H9 (cell line): ENCODE results near the gene SERPINB8. TPM values are rescaled to one million over a fixed set of nuclear protein-coding genes. Genes with fewer than 3 reads are reported as not detected.

Experiments
- DNase-seq: peaks from one replicate; pipeline ENCODE4 v3.0.0-alpha.2; 2017
- H2AFZ ChIP-seq: one replicate; pipeline ENCODE4 v1.6.1; 2013; ENCODE audit warnings: mild to moderate bottlenecking, low read length, control low read depth, moderate library complexity
- H2AK5ac ChIP-seq: 2 replicates; pipeline ENCODE4 v1.6.1; 2013; ENCODE audit warnings: low read length, control low read depth, mixed read lengths; ENCODE audit not compliant: insufficient read length
- H2BK120ac ChIP-seq: one replicate; pipeline ENCODE4 v1.6.1; 2013; ENCODE audit warnings: low read depth, mild to moderate bottlenecking, low read length, control low read depth, inconsistent platforms; ENCODE audit not compliant: poor library complexity, severe bottlenecking
- H2BK12ac ChIP-seq: 2 replicates; pipeline ENCODE4 v1.6.1; 2013; ENCODE audit warnings: low read length, control low read depth, mixed read lengths, low read depth; ENCODE audit not compliant: insufficient read length
- H2BK15ac ChIP-seq: 2 replicates; pipeline ENCODE4 v1.6.1; 2013; ENCODE audit warnings: low read depth, low read length, control low read depth
- H2BK20ac ChIP-seq: one replicate; pipeline ENCODE4 v1.6.1; 2013; ENCODE audit warnings: low read depth, mild to moderate bottlenecking, low read length, control low read depth, inconsistent platforms; ENCODE audit not compliant: poor library complexity, severe bottlenecking
- H2BK5ac ChIP-seq: 2 replicates; pipeline ENCODE4 v1.6.1; 2013; ENCODE audit warnings: low read length, control low read depth, mixed read lengths; ENCODE audit not compliant: insufficient read length
- H3K14ac ChIP-seq: 2 replicates; pipeline ENCODE4 v1.6.1; 2013; ENCODE audit warnings: low read length, control low read depth; ENCODE audit not compliant: insufficient read depth
- H3K18ac ChIP-seq: 2 replicates; pipeline ENCODE4 v1.6.1; 2013; ENCODE audit warnings: low read depth, mild to moderate bottlenecking, mixed read lengths, low read length, control low read depth; ENCODE audit not compliant: insufficient read length
- H3K23ac ChIP-seq: 2 replicates; pipeline ENCODE4 v1.6.1; 2013; ENCODE audit warnings: low read length, control low read depth, mixed read lengths, low read depth; ENCODE audit not compliant: insufficient read length
- H3K23me2 ChIP-seq: 2 replicates; pipeline ENCODE4 v1.6.1; 2013; ENCODE audit warnings: low read depth, mild to moderate bottlenecking, mixed read lengths, low read length, control low read depth; ENCODE audit not compliant: insufficient read length, poor library complexity, severe bottlenecking
- H3K27ac ChIP-seq: 2 replicates; pipeline ENCODE4 v1.5.1; 2013; ENCODE audit warnings: low read length, control low read depth, mixed read lengths, low read depth; ENCODE audit not compliant: insufficient read length
- H3K27me3 ChIP-seq: 2 replicates; pipeline ENCODE4 v1.6.1; 2013; ENCODE audit warnings: low read length, control low read depth, inconsistent platforms; ENCODE audit not compliant: insufficient read depth
- H3K4ac ChIP-seq: 2 replicates; pipeline ENCODE4 v1.6.1; 2013; ENCODE audit warnings: low read depth, mild to moderate bottlenecking, control low read depth, inconsistent platforms, low read length, moderate library complexity
- H3K4me1 ChIP-seq: 2 replicates; pipeline ENCODE4 v1.6.1; 2013; ENCODE audit warnings: low read length, control low read depth, inconsistent platforms; ENCODE audit not compliant: insufficient read depth
- H3K4me2 ChIP-seq: 2 replicates; pipeline ENCODE4 v1.6.1; 2013; ENCODE audit warnings: low read length, control low read depth, mixed read lengths; ENCODE audit not compliant: insufficient read length, insufficient read depth
- H3K56ac ChIP-seq: 2 replicates; pipeline ENCODE4 v1.6.1; 2013; ENCODE audit warnings: low read depth, mild to moderate bottlenecking, mixed read lengths, low read length, control low read depth; ENCODE audit not compliant: insufficient read length
- H3K79me1 ChIP-seq: 2 replicates; pipeline ENCODE4 v1.6.1; 2013; ENCODE audit warnings: low read depth, mild to moderate bottlenecking, moderate library complexity, low read length, control low read depth, inconsistent platforms; ENCODE audit not compliant: insufficient read depth, poor library complexity, severe bottlenecking
- H3K79me2 ChIP-seq: 2 replicates; pipeline ENCODE4 v1.6.1; 2013; ENCODE audit warnings: low read length, control low read depth, inconsistent platforms; ENCODE audit not compliant: insufficient read depth
- H3K9ac ChIP-seq: 2 replicates; pipeline ENCODE4 v1.6.1; 2013; ENCODE audit warnings: low read length, control low read depth, mixed read lengths; ENCODE audit not compliant: insufficient read length; ENCODE audit errors: extremely low read depth
- H3K9me3 ChIP-seq: one replicate; pipeline ENCODE4 v1.6.1; 2013; ENCODE audit warnings: low read depth, low read length, inconsistent platforms; ENCODE audit not compliant: control insufficient read depth
- H3T11ph ChIP-seq: one replicate; pipeline ENCODE4 v1.6.1; 2013; ENCODE audit warnings: mild to moderate bottlenecking, low read length, control low read depth, inconsistent platforms
- H4K20me1 ChIP-seq: one replicate; pipeline ENCODE4 v1.6.1; 2013; ENCODE audit not compliant: control insufficient read depth, insufficient read length, insufficient read depth
- H4K5ac ChIP-seq: 2 replicates; pipeline ENCODE4 v1.6.1; 2013; ENCODE audit warnings: low read depth, mild to moderate bottlenecking, mixed read lengths, low read length, control low read depth; ENCODE audit not compliant: insufficient read length
- H4K8ac ChIP-seq: replicated peaks from 2 replicates; pipeline ENCODE4 v1.6.1; 2013; ENCODE audit warnings: low read length, control low read depth, mixed read lengths, low read depth; ENCODE audit not compliant: insufficient read length
- H4K91ac ChIP-seq: 2 replicates; pipeline ENCODE4 v1.6.1; 2013; ENCODE audit warnings: low read depth, mild to moderate bottlenecking, moderate library complexity, mixed read lengths, low read length, control low read depth; ENCODE audit not compliant: insufficient read length
- H3K27ac Mint-ChIP-seq, 3 experiments: 2 replicates in 2 of 3; 3 replicates in 1 of 3; pipeline ENCODE4 v1.8.0; 2020 to 2021; ENCODE audit warnings: mixed read lengths in 3 of 3, mild to moderate bottlenecking in 1 of 3, moderate library complexity in 1 of 3
- H3K27me3 Mint-ChIP-seq: 2 replicates; pipeline ENCODE4 v1.8.0; 2021; ENCODE audit warnings: low read depth, mild to moderate bottlenecking, moderate library complexity, mixed read lengths
- H3K36me3 Mint-ChIP-seq, 3 experiments: 2 replicates in 2 of 3; 3 replicates in 1 of 3; pipeline ENCODE4 v1.8.0; 2020 to 2021; ENCODE audit warnings: low read depth in 3 of 3, mixed read lengths in 3 of 3; ENCODE audit not compliant: insufficient read depth in 1 of 3
- H3K4me1 Mint-ChIP-seq, 2 experiments: 2 replicates each; pipeline ENCODE4 v1.8.0; 2020; ENCODE audit warnings: mixed read lengths in 2 of 2
- H3K4me3 Mint-ChIP-seq, 2 experiments: 2 replicates in 1 of 2; 3 replicates in 1 of 2; pipeline ENCODE4 v1.8.0; 2020 to 2021; ENCODE audit warnings: mild to moderate bottlenecking in 2 of 2, mixed read lengths in 2 of 2, moderate library complexity in 1 of 2
- H3K9me3 Mint-ChIP-seq, 2 experiments: 2 replicates in 1 of 2; 3 replicates in 1 of 2; pipeline ENCODE4 v1.8.0; 2020; ENCODE audit warnings: mild to moderate bottlenecking in 2 of 2, mixed read lengths in 2 of 2, moderate library complexity in 1 of 2
- WGBS: extraction: QIAGEN DNeasy Blood & Tissue Kit; methylation state at CpG from one replicate; pipeline ENCODE4 v1.1.7; 2013; ENCODE audit warnings: missing lambda C conversion rate, low lambda C conversion rate, mixed read lengths; ENCODE audit not compliant: insufficient read length; ENCODE audit errors: extremely low coverage; 5-methylcytosine and 5-hydroxymethylcytosine counted together
- total RNA-seq: library from RNA; stranded (reverse); gene quantifications from 2 replicates; pipeline ENCODE4 v1.2.1, GENCODE V29; 2021
- TF ChIP-seq, protein P1 (sequence below): fragments of 200-600 bp; sonication (generic); conservative IDR thresholded peaks from 3 replicates; pipeline ENCODE4 v1.8.0; 2021; ENCODE audit warnings: antibody characterized with exemption, mild to moderate bottlenecking

SERPINB8 gene
- total RNA-seq, 1 experiment from 2014 or later, result 2.1 TPM

GRCh38 chr18:63924551-63924950 is 45.3 kb upstream of the SERPINB8 start:
- Histone ChIP-seq H3K18ac (no peak overlapping the region), H3K79me1 (no peaks in the 10 kb centered on the region), H4K8ac (no peak overlapping the region), H3K56ac (no peak overlapping the region), H2BK20ac (no peak overlapping the region), H3K79me2 (0 out of 2 replicates have a peak, but pooled peaks cover 2% of the 10 kb centered on the region), H2BK5ac (no peak overlapping the region), H3T11ph (no peak overlapping the region), H3K4me2 (no peak overlapping the region), H2BK12ac (no peak overlapping the region), H3K9me3 (no peaks in the 10 kb centered on the region), H3K23me2 (no peaks in the 10 kb centered on the region), H4K91ac (no peak overlapping the region), H4K5ac (no peak overlapping the region), H2BK15ac (no peak overlapping the region), H4K20me1 (no peaks in the 10 kb centered on the region), H3K4me1 (no peaks in the 10 kb centered on the region), H2BK120ac (no peak overlapping the region), H3K9ac (no peak overlapping the region), H3K27me3 (no peaks in the 10 kb centered on the region), H3K27ac (no peak overlapping the region), H3K23ac (no peak overlapping the region), H3K14ac (no peak overlapping the region), H2AFZ (no peak overlapping the region), H2AK5ac (no peak overlapping the region), H3K4ac (no peak overlapping the region)
- no peak overlapping the region for H3K4me3 Mint-ChIP-seq
- H3K4me1 Mint-ChIP-seq, result no peaks in the 10 kb centered on the region
- no peaks in the 10 kb centered on the region for H3K9me3 Mint-ChIP-seq
- DNase-seq, result no peak
- H3K27me3 Mint-ChIP-seq, result no peaks in the 10 kb centered on the region
- WGBS, result no CpG with 5 or more reads among the region's 1 CpG
- TF ChIP-seq, protein P1, sequence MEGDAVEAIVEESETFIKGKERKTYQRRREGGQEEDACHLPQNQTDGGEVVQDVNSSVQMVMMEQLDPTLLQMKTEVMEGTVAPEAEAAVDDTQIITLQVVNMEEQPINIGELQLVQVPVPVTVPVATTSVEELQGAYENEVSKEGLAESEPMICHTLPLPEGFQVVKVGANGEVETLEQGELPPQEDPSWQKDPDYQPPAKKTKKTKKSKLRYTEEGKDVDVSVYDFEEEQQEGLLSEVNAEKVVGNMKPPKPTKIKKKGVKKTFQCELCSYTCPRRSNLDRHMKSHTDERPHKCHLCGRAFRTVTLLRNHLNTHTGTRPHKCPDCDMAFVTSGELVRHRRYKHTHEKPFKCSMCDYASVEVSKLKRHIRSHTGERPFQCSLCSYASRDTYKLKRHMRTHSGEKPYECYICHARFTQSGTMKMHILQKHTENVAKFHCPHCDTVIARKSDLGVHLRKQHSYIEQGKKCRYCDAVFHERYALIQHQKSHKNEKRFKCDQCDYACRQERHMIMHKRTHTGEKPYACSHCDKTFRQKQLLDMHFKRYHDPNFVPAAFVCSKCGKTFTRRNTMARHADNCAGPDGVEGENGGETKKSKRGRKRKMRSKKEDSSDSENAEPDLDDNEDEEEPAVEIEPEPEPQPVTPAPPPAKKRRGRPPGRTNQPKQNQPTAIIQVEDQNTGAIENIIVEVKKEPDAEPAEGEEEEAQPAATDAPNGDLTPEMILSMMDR, result no peak
- H3K27ac Mint-ChIP-seq, result no peak overlapping the region
- no peaks in the 10 kb centered on the region for H3K36me3 Mint-ChIP-seq
